Psoas muscle (tissue), 8 donors: ENCODE results near the gene PLAAT5. TPM values are rescaled to one million over a fixed set of nuclear protein-coding genes. Genes with fewer than 3 reads are reported as not detected.

Experiments
- ATAC-seq, 4 donors: fragments of 200-7000 bp; cut with Tn5 transposase; one replicate each; pipeline ENCODE4 v1.9.1; 2020; ENCODE audit warnings: moderate library complexity in 3 of 4, mild to moderate bottlenecking in 2 of 4
- DNase-seq, 2 donors: peaks; one replicate each; pipeline ENCODE4 v3.0.0-alpha.2; 2020
- H3K27ac ChIP-seq: fragments of 200-600 bp; one replicate; pipeline ENCODE4 v1.8.0; 2022
- H3K27me3 ChIP-seq, 3 donors: fragments of 200-600 bp in 1 of 3; one replicate each; pipeline versions ENCODE4 v1.6.1 to v1.8.0; 2013 to 2022; ENCODE audit warnings: low read length in 2 of 3, mild to moderate bottlenecking in 2 of 3, moderate library complexity in 1 of 3; ENCODE audit not compliant: insufficient read depth in 3 of 3
- H3K36me3 ChIP-seq, 2 donors: fragments of 200-600 bp in 1 of 2; one replicate each; pipeline versions ENCODE4 v1.6.1 to v1.8.0; 2013 to 2022; ENCODE audit warnings: low read depth in 1 of 2, mild to moderate bottlenecking in 1 of 2, moderate library complexity in 1 of 2; ENCODE audit not compliant: insufficient read depth in 1 of 2
- H3K4me1 ChIP-seq: fragments of 200-600 bp; one replicate; pipeline ENCODE4 v1.8.0; 2022
- H3K4me3 ChIP-seq: fragments of 200-600 bp; one replicate; pipeline ENCODE4 v1.8.0; 2022; ENCODE audit warnings: mild to moderate bottlenecking
- H3K9me3 ChIP-seq: fragments of 200-600 bp; one replicate; pipeline ENCODE4 v1.8.0; 2022
- CTCF ChIP-seq: fragments of 200-600 bp; IDR thresholded peaks from one replicate; pipeline ENCODE4 v1.8.0; 2022; ENCODE audit warnings: antibody characterized with exemption
- WGBS, 3 donors: extraction: QIAGEN DNeasy Blood & Tissue Kit; methylation state at CpG; one replicate each; pipeline versions ENCODE4 v1.1.6 to v1.1.7; 2013; 5-methylcytosine and 5-hydroxymethylcytosine counted together
- intact Hi-C, 2 donors: fragments of 100-400 bp; cut with DNase I; formaldehyde crosslinking; loops; one replicate each; pipeline versions ENCODE4 v1.11.0 to v1.14.2; 2022
- polyA plus RNA-seq, 3 donors: library from polyadenylated mRNA; stranded (reverse); fragments of 200-250 nt; gene quantifications; one replicate each; pipeline ENCODE4 v1.2.3, GENCODE V29; 2013
- total RNA-seq, 4 donors: library from RNA; stranded (reverse); fragmentation: NEBNext Ultra II Directional in 2 of 4; extraction: Animal tissue kit (Norgen Biotek cat#: 25700) in 2 of 4; gene quantifications; one replicate each; pipeline versions ENCODE4 v1.2.1 to v1.2.4, GENCODE V29; 2021 to 2023
- donor health status: healthy with polysubstance abuse.
- donor health status: DM: no; HTN: no; CAD: no; lungs with moderate emphysema.
- donor health status: Bipolar disorder and iron deficiency.
- donor health status: healthy.
- donor health status: DM: yes; HTN: yes; CAD: no.
- donor health status: DM: no; HTN: no; CAD: no.
- donor health status: DM: no; HTN: no; CAD: no.
- donor health status: DM: yes; HTN: yes; CAD: no.

The PLAAT5 gene
- total and polyA plus RNA-seq, 7 donors, result 0.11 to 0.59 (median 0.33) TPM

- intact Hi-C loops, result no loop called here
- ATAC-seq (peak; percentile 33 to 78 (median 69)), DNase-seq (no peak)
- Histone ChIP-seq H3K9me3 (no peaks in the 10 kb centered on the region), H3K36me3 (no peaks in the 10 kb centered on the region), H3K4me3 (no peak overlapping the region), H3K27me3 (no peaks in the 10 kb centered on the region), H3K4me1 (peaks cover 14% of the 10 kb centered on the region), H3K27ac (no peak overlapping the region)
- WGBS, 3 donors, result 41 to 64% (median 45%) methylated on average over 7 of the region's 7 CpGs
- TF ChIP-seq CTCF, result no peak
These were observed 21.8 kb upstream of the PLAAT5 start for GRCh38 chr11:63512816-63513215.

- Histone ChIP-seq H3K27ac (no peak overlapping the region), H3K36me3 (no peaks in the 10 kb centered on the region), H3K4me3 (no peak overlapping the region), H3K4me1 (peaks cover 14% of the 10 kb centered on the region), H3K27me3 (no peaks in the 10 kb centered on the region), H3K9me3 (no peaks in the 10 kb centered on the region)
- peak in 2 of 4 donors; percentile 9 to 23 for ATAC-seq
- no peak for TF ChIP-seq CTCF
- 72 to 81% (median 75%) methylated on average over 11 of the region's 11 CpGs for WGBS, 3 donors
- intact Hi-C loops, result no loop called here
- DNase-seq, result no peak
These were observed 20.2 kb upstream of the PLAAT5 start for GRCh38 chr11:63511048-63511748.

- intact Hi-C loops, result no loop called here
These were observed 19.5 kb upstream of the PLAAT5 start for GRCh38 chr11:63510360-63511047.

GRCh38 chr11:63508745-63509144 lies 17.8 kb upstream of the PLAAT5 start:
- Histone ChIP-seq H3K27me3 (no peaks in the 10 kb centered on the region), H3K4me3 (no peak overlapping the region), H3K27ac (no peak overlapping the region), H3K9me3 (no peaks in the 10 kb centered on the region), H3K36me3 (no peaks in the 10 kb centered on the region), H3K4me1 (peaks cover 24% of the 10 kb centered on the region)
- 90 to 100% (median 94%) methylated on average over 11 to 12 of the region's 12 CpGs for WGBS, 3 donors
- no peak for ATAC-seq
- TF ChIP-seq CTCF, result no peak
- no peak for DNase-seq
- intact Hi-C loops, result no loop called here

More at GRCh38 chr11:63510360-63511047, 19.5 kb upstream of the PLAAT5 start:
- Histone ChIP-seq H3K9me3 (no peaks in the 10 kb centered on the region), H3K4me1 (peaks cover 14% of the 10 kb centered on the region), H3K36me3 (no peaks in the 10 kb centered on the region), H3K27me3 (no peaks in the 10 kb centered on the region), H3K4me3 (no peak overlapping the region), H3K27ac (peak overlapping the region; percentile 49)
- ATAC-seq (peak; percentile 88 to 97 (median 91)), DNase-seq (peak; percentile 67 to 84)
- TF ChIP-seq CTCF, result peak; percentile 9
- 31 to 42% (median 35%) methylated on average over 7 of the region's 7 CpGs for WGBS, 3 donors
